Renal cortical epithelial cell (primary cell): ENCODE measurements around the gene CBX7. TPM values are rescaled to one million over a fixed set of nuclear protein-coding genes. Genes with fewer than 3 reads are reported as not detected.

Source experiments
- DNase-seq: peaks from one replicate; pipeline ENCODE4 v3.0.0-alpha.2; 2011; ENCODE audit warnings: low read depth
- total RNA-seq: library from RNA; depleted of rRNA; stranded (reverse); fragments of >200 nt; gene quantifications from 2 replicates; pipeline ENCODE4 v1.2.3, GENCODE V29; 2014

CBX7 gene
- total RNA-seq, 1 donor from 2014 or later: 5.7 TPM

DNA sequence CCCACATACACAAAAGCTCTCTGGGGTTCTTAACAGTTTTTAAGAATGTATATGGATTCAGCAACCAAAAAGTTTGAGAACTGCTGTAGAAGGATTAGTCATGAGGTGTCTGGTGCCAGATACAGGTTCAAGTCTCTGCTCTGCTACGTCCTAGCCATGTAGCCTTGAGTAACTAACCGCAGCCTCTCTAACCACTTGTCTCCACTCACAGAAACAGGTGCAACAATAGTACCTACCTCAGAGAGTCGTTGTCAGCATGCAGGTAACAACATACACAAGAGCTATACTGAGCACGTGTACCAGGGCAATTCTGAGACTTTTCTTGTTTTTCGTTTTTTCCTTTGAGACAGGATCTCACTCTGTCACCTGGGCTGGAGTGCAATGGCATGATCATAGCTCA is 26.9 kb downstream of the CBX7 start:
- no peak for DNase-seq

DNA sequence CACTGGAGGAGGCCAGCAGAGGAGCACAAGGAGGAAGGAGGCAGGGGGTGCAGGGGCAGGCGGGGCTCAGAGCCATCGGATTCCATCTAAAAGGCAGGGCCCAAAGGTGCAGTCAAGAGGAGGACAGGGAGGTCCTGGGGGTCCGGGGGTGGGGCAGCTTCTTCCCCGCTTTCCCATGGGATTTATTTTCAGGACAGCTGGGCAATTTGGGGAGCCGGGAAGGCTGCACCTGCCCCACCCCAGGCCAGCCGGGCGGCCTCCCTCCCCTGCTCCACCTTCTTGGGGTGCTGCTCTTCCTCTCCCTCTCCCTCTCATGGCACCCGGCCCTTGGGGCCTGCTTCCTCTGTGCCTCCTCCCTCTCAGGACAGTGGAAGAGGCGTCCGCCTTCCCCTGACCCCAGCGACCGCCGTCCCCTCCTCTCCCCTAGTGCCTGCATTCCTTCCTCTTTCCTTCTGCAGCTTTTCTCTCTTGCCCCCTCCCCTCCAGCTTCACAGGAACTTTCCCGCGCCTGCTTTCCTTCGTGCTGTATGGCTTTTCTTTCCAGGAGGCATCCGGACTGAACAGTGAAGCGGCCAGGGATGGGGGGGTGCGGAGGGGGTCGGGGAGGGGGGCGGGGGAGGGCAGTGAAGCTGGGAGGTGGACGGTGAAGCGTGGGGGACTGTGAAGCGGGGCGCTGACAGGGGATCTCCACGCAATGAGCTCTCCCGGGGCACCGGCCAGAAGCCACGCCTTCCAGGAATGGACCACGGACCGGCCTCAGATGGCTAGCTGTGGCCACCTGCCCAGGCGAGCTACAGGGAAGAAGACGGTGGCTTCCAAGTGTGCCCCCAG is 28.5 kb downstream of the CBX7 start:
- DNase-seq: no peak

DNA sequence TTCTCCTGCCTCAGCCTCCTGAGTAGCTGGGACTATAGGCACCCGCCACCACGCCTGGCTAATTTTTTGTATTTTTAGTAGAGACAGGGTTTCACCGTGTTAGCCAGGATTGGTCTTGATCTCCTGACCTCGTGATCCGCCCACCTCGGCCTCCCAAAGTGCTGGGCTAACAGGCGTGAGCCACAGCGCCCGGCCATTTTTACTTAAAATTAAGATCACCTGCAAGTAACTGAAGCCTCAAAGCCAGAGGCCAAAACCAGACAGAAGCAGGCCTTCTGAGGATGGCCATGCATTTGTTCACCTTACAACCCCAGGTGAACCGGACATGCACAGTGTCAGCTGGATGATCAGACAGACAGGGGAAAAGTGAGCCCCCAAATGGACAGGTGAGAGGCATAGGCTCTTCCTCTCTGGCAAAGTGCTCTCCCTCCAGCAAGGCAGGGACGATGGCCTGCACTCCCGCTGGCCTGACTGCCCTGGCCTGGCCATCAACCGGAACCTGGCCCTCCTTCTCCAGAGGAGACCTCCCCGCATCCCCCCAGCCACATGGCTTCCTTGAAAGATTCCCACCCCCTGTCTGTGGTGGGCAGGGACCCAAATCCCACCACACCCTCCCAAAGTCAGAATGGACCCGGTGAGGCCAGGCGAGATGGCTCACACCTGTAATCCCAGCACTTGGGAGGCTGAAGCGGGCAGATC is 29.6 kb downstream of the CBX7 start:
- DNase-seq: no peak

DNA sequence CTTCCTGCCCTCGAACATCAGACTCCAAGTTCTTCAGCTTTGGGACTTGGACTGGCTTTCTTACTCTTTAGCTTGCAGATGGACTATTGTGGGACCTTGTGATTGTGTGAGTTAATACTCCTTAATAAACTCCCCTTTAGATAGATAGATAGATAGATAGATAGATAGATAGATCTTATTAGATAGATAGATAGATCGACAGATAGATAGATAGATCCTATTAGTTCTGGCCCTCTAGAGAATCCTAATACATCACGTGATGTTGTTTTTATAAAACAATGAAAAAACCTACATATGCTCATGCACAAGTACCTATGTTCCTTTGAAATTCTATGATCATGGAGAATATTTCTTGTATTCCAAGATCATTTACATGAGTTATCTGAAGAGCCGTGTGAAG is 31.5 kb downstream of the CBX7 start:
- DNase-seq: no peak

DNA sequence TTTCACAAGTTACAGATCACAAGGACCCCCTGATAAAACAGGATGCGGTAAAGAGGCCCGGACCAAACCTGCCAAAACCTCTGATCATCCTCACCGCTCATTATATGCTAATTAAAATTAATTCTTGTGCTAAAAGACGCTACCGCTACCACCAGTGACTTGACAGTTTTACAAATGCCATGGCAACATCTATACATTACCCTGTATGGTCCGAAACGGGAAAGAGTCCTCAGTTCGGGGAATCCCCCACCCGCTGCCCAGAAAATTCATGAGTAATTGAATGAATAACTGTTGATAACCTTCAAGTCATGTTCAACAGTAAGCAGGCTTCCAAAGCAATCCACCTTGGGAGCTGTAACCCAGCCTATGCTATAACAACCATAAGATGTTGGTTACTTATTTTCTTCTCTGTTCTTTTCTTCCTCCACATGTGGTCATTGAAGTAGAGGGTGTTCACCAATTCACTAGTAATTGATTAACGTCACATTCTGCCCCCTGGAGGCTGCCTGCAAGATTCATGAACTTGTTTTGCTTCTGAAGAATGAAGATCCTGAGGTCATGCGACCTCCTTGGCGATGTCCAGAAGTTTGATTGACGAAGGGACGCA is 34.8 kb downstream of the CBX7 start:
- DNase-seq: peak; percentile 72

DNA sequence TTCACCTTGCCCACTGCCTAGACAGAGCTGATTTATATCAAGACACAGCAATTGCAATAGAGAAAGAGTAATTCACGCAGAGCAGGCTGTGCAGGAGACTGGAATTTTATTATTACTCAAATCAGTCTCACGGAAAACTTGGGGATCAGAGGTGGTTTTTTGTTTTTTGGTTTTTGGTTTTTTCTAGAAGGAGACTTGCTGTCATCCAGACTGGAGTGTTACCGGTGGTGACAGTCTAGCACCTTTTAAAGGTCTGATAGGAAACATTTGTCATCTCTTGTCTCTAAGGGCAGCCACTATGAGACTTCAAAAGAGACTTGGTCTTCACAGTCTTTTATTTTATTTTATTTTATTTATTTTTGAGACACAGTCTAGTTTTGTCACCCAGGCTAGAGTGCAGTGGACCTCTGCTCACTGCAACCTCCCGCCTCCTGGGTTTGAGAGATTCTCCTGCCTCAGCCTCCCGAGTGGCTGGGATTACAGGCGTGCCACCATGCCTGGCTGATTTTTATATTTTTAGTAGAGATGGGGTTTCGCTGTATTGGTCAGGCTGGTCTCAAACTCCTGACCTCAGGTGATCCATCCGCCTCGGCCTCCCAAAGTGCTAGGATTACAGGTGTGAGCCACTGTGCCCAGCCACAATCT is 36.4 kb downstream of the CBX7 start:
- DNase-seq: no peak

DNA sequence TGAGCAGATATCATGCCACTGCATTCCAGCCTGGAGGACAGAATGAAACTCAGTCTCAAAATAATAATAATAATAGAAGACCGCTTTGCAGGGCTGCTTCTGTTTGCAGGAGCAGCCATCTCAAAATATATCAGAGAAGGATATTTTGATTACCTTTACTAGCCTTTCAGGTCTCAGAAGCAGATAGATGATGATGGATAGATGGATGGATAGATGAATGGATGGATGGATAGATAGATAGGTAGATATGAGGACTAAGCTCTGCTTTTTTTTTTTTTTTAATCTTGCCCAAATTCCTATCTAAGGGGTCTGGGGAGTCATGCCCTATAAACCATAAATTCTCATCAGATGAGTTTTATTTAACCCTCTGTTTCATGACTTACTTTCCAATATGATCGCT is 36.9 kb downstream of the CBX7 start:
- DNase-seq: no peak

DNA sequence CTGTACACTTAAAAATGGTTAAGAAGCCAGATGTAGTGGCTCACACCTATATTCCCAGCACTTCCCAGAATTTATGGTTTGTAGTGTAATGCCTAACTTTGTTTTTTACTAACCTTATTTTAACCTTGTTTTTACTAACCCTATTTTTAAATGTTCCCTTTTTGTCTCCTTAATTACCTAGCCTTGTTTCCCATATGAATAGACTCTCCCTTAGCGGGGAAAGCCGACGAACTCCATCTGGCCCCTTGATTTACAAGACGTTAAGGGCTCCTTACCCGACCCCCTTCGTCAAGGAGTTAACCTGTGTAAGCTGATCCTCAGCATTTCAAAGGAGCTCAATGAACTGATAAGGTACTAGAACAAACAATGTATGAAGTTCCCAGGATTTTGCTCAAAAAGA is 38.4 kb downstream of the CBX7 start:
- DNase-seq: no peak

DNA sequence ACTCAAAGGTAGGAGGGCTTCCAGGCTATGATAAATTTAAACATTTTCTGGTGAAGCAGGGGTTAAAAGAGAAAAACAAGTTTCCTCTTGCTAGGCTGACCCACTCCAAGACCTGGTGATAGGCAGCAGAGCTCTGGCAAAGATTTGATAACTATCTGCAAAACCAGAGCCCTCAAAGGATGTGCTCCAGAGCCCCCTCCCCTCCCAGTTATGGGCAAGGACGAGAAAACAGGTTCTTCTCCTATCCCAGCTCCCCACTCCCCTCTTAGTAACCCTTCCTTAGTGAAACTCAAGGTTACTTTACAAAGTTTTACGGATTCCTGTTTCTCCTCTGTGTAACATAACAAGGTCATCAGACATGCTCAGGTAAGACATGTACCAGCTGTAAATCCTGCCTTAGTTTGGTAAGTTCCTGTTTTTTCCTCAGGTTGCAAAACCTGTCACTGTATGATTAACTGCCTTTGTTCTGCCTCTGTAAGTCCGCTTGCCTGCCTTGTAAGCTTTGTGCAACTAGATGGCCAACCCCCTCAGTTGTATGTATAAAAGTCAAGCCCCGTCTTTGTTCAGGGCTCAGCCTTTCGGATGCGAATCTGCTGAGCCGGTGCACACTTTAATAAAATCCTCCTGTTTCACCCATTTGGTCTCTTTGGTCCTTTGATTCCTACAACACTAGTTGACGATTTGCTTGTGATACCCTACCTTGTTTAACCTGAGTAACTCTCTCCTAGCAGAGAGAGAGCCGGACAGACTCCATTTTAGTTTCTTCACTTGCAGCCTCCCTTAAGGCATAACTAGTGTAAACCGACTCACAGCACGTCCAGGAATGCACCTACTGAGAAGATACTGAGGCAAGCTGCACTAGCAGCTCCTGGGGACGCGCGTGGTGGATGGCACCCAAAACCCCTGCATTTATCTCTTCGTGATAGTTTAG is 41.6 kb downstream of the CBX7 start:
- peak; percentile 43 for DNase-seq

DNA sequence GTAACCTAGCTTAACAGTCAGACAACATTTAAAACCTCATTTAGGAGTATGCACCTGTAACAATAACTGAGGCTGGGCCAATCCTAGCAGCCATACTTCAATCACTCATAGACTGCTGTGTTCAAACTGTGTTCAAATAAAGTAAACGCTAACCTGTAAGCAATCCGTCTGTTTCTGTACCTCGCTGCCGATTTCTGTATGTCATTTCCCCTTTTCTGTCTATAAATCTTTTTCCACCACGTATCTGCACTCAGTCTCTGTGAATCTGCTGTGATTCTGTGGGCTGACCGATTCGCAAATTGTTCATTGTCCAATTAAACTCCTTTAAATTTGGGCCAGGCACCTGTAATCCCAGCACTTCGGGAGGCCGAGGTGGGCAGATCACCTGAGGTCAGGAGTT is 43.1 kb downstream of the CBX7 start:
- no peak for DNase-seq

DNA sequence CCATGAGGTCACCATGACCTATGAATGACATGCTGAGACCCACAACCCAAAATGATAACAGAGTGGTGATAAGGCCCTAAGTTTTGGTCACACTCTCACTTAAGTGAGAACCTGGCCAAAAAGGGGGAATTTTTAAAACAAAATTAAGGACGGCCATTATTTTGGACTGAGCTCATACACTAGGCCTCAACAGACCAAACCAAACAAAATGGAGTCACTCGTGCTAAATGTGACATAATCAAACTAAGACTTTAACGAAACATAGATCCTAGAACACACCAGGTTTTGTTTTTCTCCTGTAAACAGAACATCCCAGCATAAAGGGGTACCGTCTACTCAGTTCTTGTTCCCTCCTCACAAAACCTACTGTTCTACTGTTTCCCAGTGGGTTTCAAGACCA is 44.0 kb downstream of the CBX7 start:
- DNase-seq: no peak

DNA sequence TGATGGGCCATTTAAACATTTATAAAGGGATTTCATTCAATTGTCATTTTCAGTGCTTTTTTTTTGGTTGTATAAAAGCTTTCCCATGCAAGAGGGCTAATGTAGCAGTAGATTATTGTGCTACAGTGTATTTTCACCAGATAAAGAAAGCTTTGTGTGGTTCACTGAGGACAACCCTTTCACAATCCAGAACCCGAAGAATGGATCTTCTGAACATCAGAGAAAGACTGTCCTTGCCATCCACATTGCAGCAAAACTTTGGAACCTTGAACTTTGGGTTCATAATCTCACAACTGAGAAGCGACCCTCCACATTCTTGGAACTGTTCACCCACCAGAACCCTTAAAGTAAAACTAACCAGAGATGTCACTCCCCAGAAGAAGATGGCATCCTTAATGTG is 46.2 kb downstream of the CBX7 start:
- no peak for DNase-seq

DNA sequence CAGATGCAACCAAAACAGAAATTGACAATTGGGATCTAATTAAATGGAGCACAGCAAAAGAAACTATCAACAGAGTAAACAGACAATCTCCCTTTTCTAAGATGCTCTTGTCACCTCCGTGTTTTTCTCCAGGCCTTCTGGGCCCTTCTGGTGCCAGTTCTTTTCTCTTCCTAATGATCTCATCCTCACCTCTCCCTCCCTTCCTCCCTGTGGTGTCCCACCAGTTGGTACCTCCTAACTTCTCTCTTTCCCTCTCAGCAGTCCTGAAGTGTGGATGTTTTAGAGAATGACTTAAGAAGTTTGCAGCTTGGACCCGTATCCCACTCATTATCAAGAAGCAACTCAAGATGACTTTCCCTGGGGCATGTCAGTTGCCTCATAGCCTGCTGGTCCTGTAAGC is 49.0 kb downstream of the CBX7 start:
- no peak for DNase-seq

DNA sequence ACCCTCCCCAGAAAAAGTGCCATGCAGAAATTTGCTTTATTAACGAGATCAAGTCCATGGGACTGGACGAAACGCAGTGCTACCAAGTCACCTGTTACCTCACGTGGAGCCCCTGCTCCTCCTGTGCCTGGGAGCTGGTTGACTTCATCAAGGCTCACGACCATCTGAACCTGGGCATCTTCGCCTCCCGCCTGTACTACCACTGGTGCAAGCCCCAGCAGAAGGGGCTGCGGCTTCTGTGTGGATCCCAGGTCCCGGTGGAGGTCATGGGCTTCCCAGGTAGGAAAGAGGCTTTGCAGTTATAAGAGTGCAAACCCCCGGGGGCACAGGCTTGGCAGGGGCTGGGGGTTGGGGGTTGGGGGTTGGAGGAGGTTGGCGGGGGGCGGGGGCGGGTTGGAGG is 51.3 kb downstream of the CBX7 start:
- DNase-seq: no peak

DNA sequence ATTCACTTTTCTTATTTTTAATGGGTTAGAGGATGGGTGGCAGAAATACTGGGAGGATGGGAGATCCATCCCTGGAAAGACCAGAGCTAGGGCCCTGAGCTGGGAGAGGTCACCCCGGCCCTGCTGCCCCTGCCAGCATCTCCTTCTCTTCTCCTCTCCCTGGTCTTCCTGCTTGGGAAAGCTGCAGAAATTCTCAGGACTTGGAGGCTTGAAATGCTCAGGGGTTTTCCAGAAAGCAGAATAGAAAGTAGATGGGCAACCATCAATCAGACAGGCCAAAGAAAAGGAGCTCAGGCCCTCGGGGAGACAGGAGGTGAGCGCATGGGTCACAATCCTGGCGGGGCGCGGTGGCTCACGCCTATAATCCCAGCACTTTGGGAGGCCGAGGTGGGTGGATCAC is 53.9 kb downstream of the CBX7 start:
- no peak for DNase-seq

DNA sequence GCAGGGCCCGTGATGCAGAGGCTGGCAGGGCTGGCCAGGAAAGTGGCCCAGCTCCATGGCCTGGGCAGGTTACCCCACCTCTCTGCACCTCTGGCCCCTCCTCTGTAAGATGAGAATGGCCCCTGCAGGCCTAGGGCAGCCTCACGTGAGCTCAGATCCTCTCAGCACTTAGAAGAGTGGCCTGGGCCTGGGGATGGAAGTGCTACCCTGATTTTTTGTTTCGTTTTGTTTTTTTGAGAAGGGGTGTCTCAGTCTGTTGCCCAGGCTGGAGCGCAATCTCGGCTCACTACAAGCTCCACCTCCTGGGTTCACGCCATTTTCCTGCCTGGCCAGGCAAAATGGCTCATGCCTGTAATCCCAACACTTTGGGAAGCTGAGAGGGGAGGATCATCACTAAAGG is 54.5 kb downstream of the CBX7 start:
- no peak for DNase-seq

DNA sequence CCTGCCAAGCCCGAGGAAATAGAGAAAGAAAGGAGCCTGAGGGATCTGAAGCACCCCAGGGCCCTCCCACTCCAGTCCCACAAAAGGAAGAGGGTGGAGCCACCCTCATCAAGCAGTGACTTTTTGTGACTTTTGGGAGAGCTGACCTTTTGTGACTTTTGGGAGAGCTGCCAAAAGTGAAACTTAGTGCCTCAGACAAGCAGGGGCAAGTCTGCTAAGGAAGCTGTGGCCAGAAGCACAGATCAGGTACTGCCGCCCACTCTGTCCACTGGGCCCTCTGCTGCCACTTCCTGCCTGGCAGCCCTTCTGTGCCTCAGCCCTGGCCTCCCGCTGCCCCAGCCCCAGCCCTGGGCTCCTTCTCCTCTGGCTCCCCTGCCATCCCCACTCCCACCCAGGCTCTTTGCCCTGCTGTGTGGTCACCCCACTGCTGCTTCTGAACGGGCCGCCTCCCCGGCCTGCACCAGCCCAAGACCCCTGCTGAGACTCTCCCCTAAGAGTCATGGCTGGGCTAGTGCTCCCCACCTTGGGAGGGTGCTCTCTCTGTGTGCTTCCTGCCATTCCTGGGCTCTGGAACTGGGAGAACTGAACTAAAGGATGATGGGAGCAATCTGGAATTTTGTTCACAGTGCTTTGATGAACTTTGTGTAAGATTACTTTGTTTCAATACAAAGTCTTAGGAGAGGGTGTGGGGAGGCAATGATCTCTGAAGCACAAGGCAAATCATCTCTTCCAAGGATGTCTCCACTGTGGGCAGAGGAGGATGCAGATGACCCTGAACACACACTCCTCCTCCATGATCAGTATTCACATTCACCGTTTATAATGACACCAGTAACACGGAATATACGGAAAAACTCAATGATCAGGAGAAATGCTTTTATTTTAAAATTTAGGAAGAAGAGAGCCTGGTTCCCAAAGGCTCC is 55.1 kb downstream of the CBX7 start, which contains the start of gene APOBEC3H:
APOBEC3H (plus strand) TSS at position 147 of the 923 bp plus-strand sequence. CDS start 3,035 bp downstream, outside the sequence.
- peak; percentile 9 for DNase-seq

DNA sequence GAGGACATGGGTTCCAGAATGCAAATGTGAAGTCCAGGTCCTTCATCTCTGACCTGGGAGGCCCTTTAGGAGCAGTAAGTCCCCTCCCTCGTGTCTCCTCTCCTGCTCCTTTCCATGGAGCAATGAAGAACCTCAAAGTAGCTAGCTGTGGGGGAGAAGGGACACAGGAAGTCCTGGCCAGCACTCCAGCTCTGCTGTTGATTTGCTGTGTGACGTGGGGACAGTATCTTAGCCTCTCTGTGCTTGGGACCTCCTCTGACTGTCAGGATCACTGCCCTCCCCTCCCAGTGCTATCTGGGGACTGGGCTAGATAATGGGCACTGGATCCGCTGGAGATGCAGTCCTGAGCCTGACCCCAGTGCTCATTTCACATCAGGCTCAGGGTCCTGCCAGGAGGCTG is 56.5 kb downstream of the CBX7 start:
- no peak for DNase-seq

DNA sequence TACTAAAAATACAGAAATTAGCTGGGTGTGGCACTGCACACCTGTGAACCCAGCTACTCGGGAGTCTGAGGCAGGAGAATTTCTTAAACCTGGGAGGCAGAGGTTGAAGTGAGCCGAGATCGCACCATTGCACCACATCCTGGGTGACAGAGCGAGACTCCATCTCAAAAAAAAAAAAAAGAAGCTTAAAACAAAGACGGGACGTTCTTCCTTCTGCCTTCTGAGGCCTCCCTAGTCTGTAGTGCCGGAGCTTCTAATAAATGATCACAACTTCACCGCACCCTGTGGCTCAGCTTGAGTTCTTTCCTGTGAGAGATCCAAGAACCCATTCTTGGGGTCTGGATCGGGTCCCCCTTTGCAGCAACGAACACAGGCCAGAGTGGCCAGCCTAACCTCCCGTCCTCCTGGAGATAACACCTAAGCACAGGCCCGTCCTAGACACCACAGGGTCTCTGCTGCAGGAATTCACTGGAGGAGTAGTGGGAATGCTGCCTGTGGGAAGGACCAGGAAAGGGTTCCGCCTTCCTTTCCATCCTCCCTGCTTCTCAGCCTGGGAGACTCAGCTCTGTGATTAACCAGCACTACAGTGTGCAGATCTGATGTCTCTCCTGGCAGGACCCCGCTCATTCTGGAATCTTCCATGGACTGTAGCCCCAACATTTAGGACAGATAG is 57.6 kb downstream of the CBX7 start:
- DNase-seq: no peak
